ENCODE results near the gene GCGR. TPM values are rescaled to one million over a fixed set of nuclear protein-coding genes. Genes with fewer than 3 reads are reported as not detected.

The GCGR gene
- total and polyA plus RNA-seq, 10 donors: 0.06 to 0.37 (median 0.14) TPM; not detected in 6

- peak; percentile 86 for DNase-seq
- Histone ChIP-seq H3K9me3 (no peaks in the 10 kb centered on the region), H3K4me1 (peaks cover 7 to 34% (median 23%) of the 10 kb centered on the region in 6 donors), H3K27me3 (replicated peaks in 1 of 7) (peaks cover 0 to 4% (median 0%) of the 10 kb centered on the region in 7 donors), H3K27ac (peak overlapping the region; percentile 54 to 80 (median 72)), H3K4me3 (peak overlapping the region in 1 of 8 donors; percentile 17), H3K36me3 (peaks cover 0 to 37% (median 22%) of the 10 kb centered on the region in 6 donors)
- TF ChIP-seq CTCF (IDR thresholded peaks at IDR 0.05 in 8 of 11, conservative IDR thresholded peaks at IDR 0.05 in 3 of 11) (peak; percentile 45 to 84 (median 75)), POLR2A (IDR thresholded peaks at IDR 0.05) (no peak), POLR2AphosphoS5 (IDR thresholded peaks at IDR 0.05) (peak; percentile 68 to 85 (median 82))
- intact Hi-C loops (cut with DNase I; ENCODE audit: low total_unique reads): no loop called here
- WGBS, 5 donors: 49 to 70% (median 69%) methylated on average over 8 to 20 of the region's 20 CpGs
Observed at GRCh38 chr17:81821603-81822311, 17.8 kb downstream of the GCGR start.

GRCh38 chr17:81822312-81822637 is 18.3 kb downstream of the GCGR start:
- DNase-seq: no peak
- TF ChIP-seq POLR2AphosphoS5 (IDR thresholded peaks at IDR 0.05): no peak
- TF ChIP-seq CTCF (IDR thresholded peaks at IDR 0.05 in 8 of 11, conservative IDR thresholded peaks at IDR 0.05 in 3 of 11): no peak
- no peak for TF ChIP-seq POLR2A (IDR thresholded peaks at IDR 0.05)
- Histone ChIP-seq H3K4me3 (no peak overlapping the region), H3K27ac (peak overlapping the region; percentile 54 to 80 (median 72)), H3K36me3 (peaks cover 0 to 37% (median 22%) of the 10 kb centered on the region in 6 donors), H3K27me3 (replicated peaks in 1 of 7) (peaks cover 0 to 4% (median 0%) of the 10 kb centered on the region in 7 donors), H3K9me3 (no peaks in the 10 kb centered on the region), H3K4me1 (peaks cover 7 to 34% (median 23%) of the 10 kb centered on the region in 6 donors)
- intact Hi-C loops (cut with DNase I; ENCODE audit: low total_unique reads): no loop called here
- 77 to 89% (median 81%) methylated on average over 6 to 8 of the region's 8 CpGs for WGBS, 5 donors

- intact Hi-C loops (cut with DNase I; ENCODE audit: low total_unique reads): no loop called here
- H3K27me3 ChIP-seq (replicated peaks in 1 of 7): peaks cover 0 to 4% (median 0%) of the 10 kb centered on the region in 7 donors
- TF ChIP-seq POLR2A (IDR thresholded peaks at IDR 0.05) (no peak), POLR2AphosphoS5 (IDR thresholded peaks at IDR 0.05) (no peak), CTCF (IDR thresholded peaks at IDR 0.05 in 8 of 11, conservative IDR thresholded peaks at IDR 0.05 in 3 of 11) (no peak)
- no peaks in the 10 kb centered on the region for H3K9me3 ChIP-seq
- peaks cover 7 to 37% (median 25%) of the 10 kb centered on the region in 6 donors for H3K4me1 ChIP-seq
- peak overlapping the region in 3 of 8 donors; percentile 63 to 80 (median 80) for H3K27ac ChIP-seq
- H3K36me3 ChIP-seq: peaks cover 0 to 37% (median 22%) of the 10 kb centered on the region in 6 donors
- no peak for DNase-seq
- H3K4me3 ChIP-seq: no peak overlapping the region
- 93 to 95% (median 94%) methylated on average over 15 to 30 of the region's 30 CpGs for WGBS, 5 donors
Observed at GRCh38 chr17:81822996-81823819, 19.3 kb downstream of the GCGR start.
